Brain microvascular endothelial cell (primary cell): ENCODE measurements around the gene NOBOX.
"Not testable (repeated sequence)": the region's sequence is repeated elsewhere in the genome, so short reads cannot be mapped to it uniquely, and the experiment has no call there.

Source experiments
- DNase-seq: peaks from one replicate; pipeline ENCODE4 v3.0.0-alpha.2; 2020
- H3K27ac ChIP-seq: fragments of 250-450 bp; sonication (Bioruptor Pico); 2 replicates; pipeline ENCODE4 v1.5.1; 2020; ENCODE audit warnings: mild to moderate bottlenecking, moderate library complexity
- H3K27me3 ChIP-seq: fragments of 250-450 bp; sonication (Bioruptor Pico); replicated peaks from 2 replicates; pipeline ENCODE4 v1.5.1; 2020; ENCODE audit warnings: mild to moderate bottlenecking
- H3K36me3 ChIP-seq: fragments of 250-450 bp; sonication (Bioruptor Pico); replicated peaks from 2 replicates; pipeline ENCODE4 v1.5.1; 2020; ENCODE audit warnings: mild to moderate bottlenecking
- H3K4me3 ChIP-seq: 2 replicates; pipeline ENCODE4 v1.5.1; 2011; ENCODE audit warnings: low read depth, mild to moderate bottlenecking, control low read depth, low read length, moderate library complexity
- in situ Hi-C: cut with HindIII; loops from 2 replicates; pipeline ENCODE4 v1.10.0; 2017; ENCODE audit warnings: low sequenced_read_pairs, low pct_ligation_motif_present
- TF ChIP-seq, protein P1 (sequence below): IDR thresholded peaks from 2 replicates; pipeline ENCODE4 v1.5.1; 2011; ENCODE audit warnings: low read depth, mild to moderate bottlenecking, moderate library complexity, low read length, control low read depth, inconsistent platforms; ENCODE audit errors: missing control alignments

NOBOX gene

GRCh38 chr7:144384071-144384470 lies 19.4 kb downstream of the NOBOX start:
- H3K36me3 ChIP-seq: no peaks in the 10 kb centered on the region
- H3K4me3 ChIP-seq: no peak overlapping the region
- in situ Hi-C loops: no loop called here
- DNase-seq: peak; percentile 48
- no peaks in the 10 kb centered on the region for H3K27me3 ChIP-seq
- no peak overlapping the region for H3K27ac ChIP-seq
- TF ChIP-seq, protein P1, sequence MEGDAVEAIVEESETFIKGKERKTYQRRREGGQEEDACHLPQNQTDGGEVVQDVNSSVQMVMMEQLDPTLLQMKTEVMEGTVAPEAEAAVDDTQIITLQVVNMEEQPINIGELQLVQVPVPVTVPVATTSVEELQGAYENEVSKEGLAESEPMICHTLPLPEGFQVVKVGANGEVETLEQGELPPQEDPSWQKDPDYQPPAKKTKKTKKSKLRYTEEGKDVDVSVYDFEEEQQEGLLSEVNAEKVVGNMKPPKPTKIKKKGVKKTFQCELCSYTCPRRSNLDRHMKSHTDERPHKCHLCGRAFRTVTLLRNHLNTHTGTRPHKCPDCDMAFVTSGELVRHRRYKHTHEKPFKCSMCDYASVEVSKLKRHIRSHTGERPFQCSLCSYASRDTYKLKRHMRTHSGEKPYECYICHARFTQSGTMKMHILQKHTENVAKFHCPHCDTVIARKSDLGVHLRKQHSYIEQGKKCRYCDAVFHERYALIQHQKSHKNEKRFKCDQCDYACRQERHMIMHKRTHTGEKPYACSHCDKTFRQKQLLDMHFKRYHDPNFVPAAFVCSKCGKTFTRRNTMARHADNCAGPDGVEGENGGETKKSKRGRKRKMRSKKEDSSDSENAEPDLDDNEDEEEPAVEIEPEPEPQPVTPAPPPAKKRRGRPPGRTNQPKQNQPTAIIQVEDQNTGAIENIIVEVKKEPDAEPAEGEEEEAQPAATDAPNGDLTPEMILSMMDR: no peak

GRCh38 chr7:144379776-144380384 lies 23.6 kb downstream of the NOBOX start:
- Histone ChIP-seq H3K4me3 (no peak overlapping the region), H3K36me3 (no peaks in the 10 kb centered on the region), H3K27me3 (no peaks in the 10 kb centered on the region), H3K27ac (no peak overlapping the region)
- no peak for DNase-seq
- in situ Hi-C loops: no loop called here
- TF ChIP-seq, protein P1: no peak

DNA sequence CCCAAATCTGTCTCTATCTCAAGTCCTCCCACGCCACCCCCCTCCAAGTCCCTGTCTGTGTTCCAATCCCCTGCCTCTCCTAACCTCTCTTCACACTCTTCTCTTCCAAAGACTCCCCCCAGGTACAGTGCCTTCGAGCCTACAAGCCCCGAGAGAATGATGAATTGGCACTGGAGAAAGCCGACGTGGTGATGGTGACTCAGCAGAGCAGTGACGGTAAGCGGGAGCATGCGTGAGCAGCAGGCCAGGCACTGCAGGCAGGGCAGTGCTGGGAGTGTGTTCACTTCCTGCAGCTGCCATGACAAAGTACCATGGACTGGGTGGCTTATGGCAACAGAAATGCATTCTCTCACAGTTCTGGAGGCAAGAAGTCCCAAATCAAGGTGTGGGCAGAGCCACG lies 24.8 kb downstream of the NOBOX start:
- DNase-seq: no peak
- TF ChIP-seq, protein P1: no peak
- in situ Hi-C loops: no loop called here

DNA sequence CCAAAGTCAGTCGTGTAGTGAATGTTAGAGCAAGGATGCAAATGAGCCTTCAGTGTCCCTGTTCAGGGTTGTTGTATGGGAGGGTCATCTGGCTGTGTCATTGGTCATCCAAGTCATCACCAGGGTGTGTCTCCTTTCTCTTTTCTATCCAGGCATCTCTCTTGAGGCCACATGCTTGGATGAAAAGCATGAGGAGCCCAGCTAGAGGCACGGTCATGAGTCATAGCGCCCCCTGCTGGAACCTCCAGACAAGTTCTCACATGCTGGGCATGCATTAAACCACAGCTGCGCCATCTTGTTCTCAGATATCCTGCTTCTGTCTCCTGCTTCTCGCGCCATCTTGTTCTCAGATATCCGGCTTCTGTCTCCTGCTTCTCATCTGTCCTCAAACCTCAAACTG lies 34.3 kb downstream of the NOBOX start:
- H3K36me3 ChIP-seq, H3K27me3 ChIP-seq, H3K27ac ChIP-seq, DNase-seq, in situ Hi-C loops, H3K4me3 ChIP-seq: not testable (repeated sequence)

More for the DNA sequence above, 24.8 kb downstream of the NOBOX start:
- Histone ChIP-seq H3K36me3 (no peaks in the 10 kb centered on the region), H3K27me3 (no peaks in the 10 kb centered on the region), H3K4me3 (no peak overlapping the region), H3K27ac (no peak overlapping the region)

- in situ Hi-C loops, H3K36me3 ChIP-seq, H3K4me3 ChIP-seq: not testable (repeated sequence)
These were observed 36.2 kb downstream of the NOBOX start for GRCh38 chr7:144367250-144367649.

GRCh38 chr7:144365523-144365922 lies 38.0 kb downstream of the NOBOX start:
- H3K36me3 ChIP-seq, H3K27ac ChIP-seq, in situ Hi-C loops, DNase-seq, H3K4me3 ChIP-seq, H3K27me3 ChIP-seq: not testable (repeated sequence)

More at GRCh38 chr7:144367250-144367649, 36.2 kb downstream of the NOBOX start:
- H3K27me3 ChIP-seq, H3K27ac ChIP-seq, DNase-seq: not testable (repeated sequence)

- H3K27me3 ChIP-seq, in situ Hi-C loops, H3K27ac ChIP-seq: not testable (repeated sequence)
These were observed 41.4 kb downstream of the NOBOX start for GRCh38 chr7:144362061-144362460.

DNA sequence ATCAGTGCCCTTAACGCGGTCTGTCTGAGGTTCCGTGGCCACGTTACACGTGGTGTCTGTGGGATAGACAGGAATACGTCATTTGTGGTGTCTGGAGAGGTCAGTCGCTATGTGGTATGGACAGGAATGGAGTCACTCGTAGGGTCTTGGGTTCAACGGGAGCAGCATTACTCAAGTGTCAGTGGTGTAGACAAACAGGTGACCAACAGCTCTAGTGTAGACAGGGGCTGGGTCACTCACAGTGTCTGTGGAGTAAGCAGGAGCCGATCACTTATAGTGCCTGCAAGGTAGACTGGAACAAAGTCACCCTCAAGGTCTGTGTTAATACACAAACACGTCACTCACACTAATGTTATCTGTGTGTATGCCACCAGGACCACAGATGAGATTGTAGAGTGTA lies 46.6 kb downstream of the NOBOX start:
- H3K36me3 ChIP-seq, in situ Hi-C loops, H3K27ac ChIP-seq, DNase-seq, H3K27me3 ChIP-seq, H3K4me3 ChIP-seq: not testable (repeated sequence)

More at GRCh38 chr7:144362061-144362460, 41.4 kb downstream of the NOBOX start:
- DNase-seq, H3K36me3 ChIP-seq, H3K4me3 ChIP-seq: not testable (repeated sequence)

DNA sequence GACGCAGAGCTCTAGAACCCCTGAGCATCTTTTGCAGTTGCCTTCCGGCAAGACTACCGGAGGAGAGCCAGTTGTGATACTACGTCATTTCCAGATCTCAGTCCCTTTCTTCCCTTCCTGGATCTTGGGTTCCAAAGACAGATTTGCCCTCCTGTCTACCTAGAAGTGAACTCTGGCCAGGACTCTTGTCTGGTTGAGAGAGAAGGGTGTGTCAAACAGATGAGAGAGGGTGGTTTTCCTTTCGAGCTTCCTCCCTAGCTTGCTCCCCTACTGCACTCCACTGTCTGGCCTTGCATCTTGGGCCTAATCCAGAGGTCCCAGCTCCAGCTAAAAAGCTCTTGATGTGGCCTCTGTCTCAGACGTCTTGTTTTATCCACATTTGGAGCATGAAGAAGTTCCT lies 47.3 kb downstream of the NOBOX start:
- H3K36me3 ChIP-seq, H3K27me3 ChIP-seq, H3K4me3 ChIP-seq, in situ Hi-C loops, DNase-seq, H3K27ac ChIP-seq: not testable (repeated sequence)

- H3K36me3 ChIP-seq, H3K4me3 ChIP-seq, DNase-seq, H3K27ac ChIP-seq, in situ Hi-C loops, H3K27me3 ChIP-seq: not testable (repeated sequence)
These were observed 48.2 kb downstream of the NOBOX start, which contains the start of gene ARHGEF5 for GRCh38 chr7:144355176-144355822. TSS of gene ARHGEF5 (plus strand) at chr7:144355402. CDS start at chr7:144362670, 7,268 bp downstream.

DNA sequence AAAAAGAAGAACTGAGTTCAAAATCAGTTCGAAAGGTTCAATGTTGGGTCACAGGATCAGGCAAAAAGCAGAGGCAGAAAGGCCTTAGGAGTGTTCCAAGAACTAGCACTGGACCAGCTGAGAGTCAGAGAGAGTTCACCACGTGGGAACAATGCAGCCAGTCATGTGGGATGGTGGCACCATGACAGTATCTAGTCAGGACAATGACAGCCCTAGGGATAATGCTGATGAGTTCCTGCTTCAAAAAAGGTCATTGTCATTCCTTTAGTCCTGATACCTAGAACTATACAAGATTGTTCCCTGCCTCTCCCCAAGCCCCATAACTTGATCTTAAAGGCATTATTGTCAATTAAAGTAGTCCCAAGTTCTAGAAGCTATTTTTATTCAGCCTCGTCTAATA lies 51.8 kb downstream of the NOBOX start:
- H3K4me3 ChIP-seq, H3K36me3 ChIP-seq, H3K27me3 ChIP-seq, H3K27ac ChIP-seq, in situ Hi-C loops, DNase-seq: not testable (repeated sequence)
